RCC 7860 (cell line): Measurements from ENCODE around the gene RBM8A.

Experiments
- DNase-seq: peaks from one replicate; pipeline ENCODE4 v3.0.0-alpha.2; 2015; ENCODE audit warnings: low spot score
- FAIRE-seq: peaks from 2 replicates; lab custom pipeline; 2012; peaks lifted over from hg19 to GRCh38; lab: Jason Lieb, UNC

Gene RBM8A

GRCh38 chr1:145927063-145927886, at the start of gene RBM8A:
TSS of gene RBM8A (minus strand) at chr1:145927484. CDS start at chr1:145927426, 58 bp downstream.
- FAIRE-seq (peak; percentile 85), DNase-seq (peak; percentile 97)

GRCh38 chr1:145977016-145977415, 49.7 kb upstream of the RBM8A start:
- FAIRE-seq (no peak), DNase-seq (no peak)

- no peak for FAIRE-seq
- no peak for DNase-seq
These were observed 47.9 kb upstream of the RBM8A start for GRCh38 chr1:145975216-145975615.

GRCh38 chr1:145974721-145975120, 47.4 kb upstream of the RBM8A start:
- DNase-seq (no peak), FAIRE-seq (no peak)

GRCh38 chr1:145972580-145972979, 45.3 kb upstream of the RBM8A start:
- no peak for DNase-seq
- FAIRE-seq, result no peak

- FAIRE-seq (no peak), DNase-seq (no peak)
These were observed 40.0 kb upstream of the RBM8A start for GRCh38 chr1:145967288-145967687.

- DNase-seq (no peak), FAIRE-seq (no peak)
These were observed 37.9 kb upstream of the RBM8A start for GRCh38 chr1:145965119-145965744.

GRCh38 chr1:145964328-145965118, 37.2 kb upstream of the RBM8A start, which contains the start of the genes ANKRD34A and POLR3GL:
TSS of gene ANKRD34A (minus strand) at chr1:145964575. CDS start at chr1:145961759, 2,816 bp downstream.
TSS of gene POLR3GL (plus strand) at chr1:145964690. CDS start at chr1:145974866, 10,176 bp downstream.
- peak; percentile 84 for FAIRE-seq
- DNase-seq, result peak; percentile 89

- no peak for FAIRE-seq
- peak; percentile 71 for DNase-seq
These were observed 36.2 kb upstream of the RBM8A start for GRCh38 chr1:145963265-145964019.

GRCh38 chr1:145962157-145963102, 35.1 kb upstream of the RBM8A start:
- FAIRE-seq (no peak), DNase-seq (no peak)

- no peak for DNase-seq
- FAIRE-seq, result no peak
These were observed 34.3 kb upstream of the RBM8A start for GRCh38 chr1:145961425-145962156.

GRCh38 chr1:145961109-145961424, 33.8 kb upstream of the RBM8A start:
- DNase-seq (no peak), FAIRE-seq (no peak)

- no peak for DNase-seq
- no peak for FAIRE-seq
These were observed 33.3 kb upstream of the RBM8A start for GRCh38 chr1:145960468-145961108.

GRCh38 chr1:145959957-145960467, 32.7 kb upstream of the RBM8A start:
- DNase-seq, result no peak
- no peak for FAIRE-seq

- FAIRE-seq (no peak), DNase-seq (no peak)
These were observed 32.0 kb upstream of the RBM8A start for GRCh38 chr1:145959333-145959732.

- no peak for DNase-seq
- no peak for FAIRE-seq
These were observed 31.4 kb upstream of the RBM8A start for GRCh38 chr1:145958734-145959133.

- FAIRE-seq (peak; percentile 84), DNase-seq (peak; percentile 91)
These were observed 30.4 kb upstream of the RBM8A start, which contains the start of gene LIX1L for GRCh38 chr1:145957443-145958319. TSS of gene LIX1L (minus strand) at chr1:145958017. CDS start at chr1:145957927, 90 bp downstream.
